H9 (cell line): Measurements from ENCODE around the gene PCSK6. TPM values are rescaled to one million over a fixed set of nuclear protein-coding genes. Genes with fewer than 3 reads are reported as not detected.

Source experiments
- DNase-seq: peaks from one replicate; pipeline ENCODE4 v3.0.0-alpha.2; 2017
- H2AFZ ChIP-seq: one replicate; pipeline ENCODE4 v1.6.1; 2013; ENCODE audit warnings: mild to moderate bottlenecking, low read length, control low read depth, moderate library complexity
- H2AK5ac ChIP-seq: 2 replicates; pipeline ENCODE4 v1.6.1; 2013; ENCODE audit warnings: low read length, control low read depth, mixed read lengths; ENCODE audit not compliant: insufficient read length
- H2BK120ac ChIP-seq: one replicate; pipeline ENCODE4 v1.6.1; 2013; ENCODE audit warnings: low read depth, mild to moderate bottlenecking, low read length, control low read depth, inconsistent platforms; ENCODE audit not compliant: poor library complexity, severe bottlenecking
- H2BK12ac ChIP-seq: 2 replicates; pipeline ENCODE4 v1.6.1; 2013; ENCODE audit warnings: low read length, control low read depth, mixed read lengths, low read depth; ENCODE audit not compliant: insufficient read length
- H2BK15ac ChIP-seq: 2 replicates; pipeline ENCODE4 v1.6.1; 2013; ENCODE audit warnings: low read depth, low read length, control low read depth
- H2BK20ac ChIP-seq: one replicate; pipeline ENCODE4 v1.6.1; 2013; ENCODE audit warnings: low read depth, mild to moderate bottlenecking, low read length, control low read depth, inconsistent platforms; ENCODE audit not compliant: poor library complexity, severe bottlenecking
- H2BK5ac ChIP-seq: 2 replicates; pipeline ENCODE4 v1.6.1; 2013; ENCODE audit warnings: low read length, control low read depth, mixed read lengths; ENCODE audit not compliant: insufficient read length
- H3K14ac ChIP-seq: 2 replicates; pipeline ENCODE4 v1.6.1; 2013; ENCODE audit warnings: low read length, control low read depth; ENCODE audit not compliant: insufficient read depth
- H3K18ac ChIP-seq: 2 replicates; pipeline ENCODE4 v1.6.1; 2013; ENCODE audit warnings: low read depth, mild to moderate bottlenecking, mixed read lengths, low read length, control low read depth; ENCODE audit not compliant: insufficient read length
- H3K23ac ChIP-seq: 2 replicates; pipeline ENCODE4 v1.6.1; 2013; ENCODE audit warnings: low read length, control low read depth, mixed read lengths, low read depth; ENCODE audit not compliant: insufficient read length
- H3K23me2 ChIP-seq: 2 replicates; pipeline ENCODE4 v1.6.1; 2013; ENCODE audit warnings: low read depth, mild to moderate bottlenecking, mixed read lengths, low read length, control low read depth; ENCODE audit not compliant: insufficient read length, poor library complexity, severe bottlenecking
- H3K27ac ChIP-seq: 2 replicates; pipeline ENCODE4 v1.5.1; 2013; ENCODE audit warnings: low read length, control low read depth, mixed read lengths, low read depth; ENCODE audit not compliant: insufficient read length
- H3K27me3 ChIP-seq: 2 replicates; pipeline ENCODE4 v1.6.1; 2013; ENCODE audit warnings: low read length, control low read depth, inconsistent platforms; ENCODE audit not compliant: insufficient read depth
- H3K4ac ChIP-seq: 2 replicates; pipeline ENCODE4 v1.6.1; 2013; ENCODE audit warnings: low read depth, mild to moderate bottlenecking, control low read depth, inconsistent platforms, low read length, moderate library complexity
- H3K4me1 ChIP-seq: 2 replicates; pipeline ENCODE4 v1.6.1; 2013; ENCODE audit warnings: low read length, control low read depth, inconsistent platforms; ENCODE audit not compliant: insufficient read depth
- H3K4me2 ChIP-seq: 2 replicates; pipeline ENCODE4 v1.6.1; 2013; ENCODE audit warnings: low read length, control low read depth, mixed read lengths; ENCODE audit not compliant: insufficient read length, insufficient read depth
- H3K56ac ChIP-seq: 2 replicates; pipeline ENCODE4 v1.6.1; 2013; ENCODE audit warnings: low read depth, mild to moderate bottlenecking, mixed read lengths, low read length, control low read depth; ENCODE audit not compliant: insufficient read length
- H3K79me1 ChIP-seq: 2 replicates; pipeline ENCODE4 v1.6.1; 2013; ENCODE audit warnings: low read depth, mild to moderate bottlenecking, moderate library complexity, low read length, control low read depth, inconsistent platforms; ENCODE audit not compliant: insufficient read depth, poor library complexity, severe bottlenecking
- H3K79me2 ChIP-seq: 2 replicates; pipeline ENCODE4 v1.6.1; 2013; ENCODE audit warnings: low read length, control low read depth, inconsistent platforms; ENCODE audit not compliant: insufficient read depth
- H3K9ac ChIP-seq: 2 replicates; pipeline ENCODE4 v1.6.1; 2013; ENCODE audit warnings: low read length, control low read depth, mixed read lengths; ENCODE audit not compliant: insufficient read length; ENCODE audit errors: extremely low read depth
- H3K9me3 ChIP-seq: one replicate; pipeline ENCODE4 v1.6.1; 2013; ENCODE audit warnings: low read depth, low read length, inconsistent platforms; ENCODE audit not compliant: control insufficient read depth
- H3T11ph ChIP-seq: one replicate; pipeline ENCODE4 v1.6.1; 2013; ENCODE audit warnings: mild to moderate bottlenecking, low read length, control low read depth, inconsistent platforms
- H4K20me1 ChIP-seq: one replicate; pipeline ENCODE4 v1.6.1; 2013; ENCODE audit not compliant: control insufficient read depth, insufficient read length, insufficient read depth
- H4K5ac ChIP-seq: 2 replicates; pipeline ENCODE4 v1.6.1; 2013; ENCODE audit warnings: low read depth, mild to moderate bottlenecking, mixed read lengths, low read length, control low read depth; ENCODE audit not compliant: insufficient read length
- H4K8ac ChIP-seq: replicated peaks from 2 replicates; pipeline ENCODE4 v1.6.1; 2013; ENCODE audit warnings: low read length, control low read depth, mixed read lengths, low read depth; ENCODE audit not compliant: insufficient read length
- H4K91ac ChIP-seq: 2 replicates; pipeline ENCODE4 v1.6.1; 2013; ENCODE audit warnings: low read depth, mild to moderate bottlenecking, moderate library complexity, mixed read lengths, low read length, control low read depth; ENCODE audit not compliant: insufficient read length
- H3K27ac Mint-ChIP-seq, 3 experiments: 2 replicates in 2 of 3; 3 replicates in 1 of 3; pipeline ENCODE4 v1.8.0; 2020 to 2021; ENCODE audit warnings: mixed read lengths in 3 of 3, mild to moderate bottlenecking in 1 of 3, moderate library complexity in 1 of 3
- H3K27me3 Mint-ChIP-seq: 2 replicates; pipeline ENCODE4 v1.8.0; 2021; ENCODE audit warnings: low read depth, mild to moderate bottlenecking, moderate library complexity, mixed read lengths
- H3K36me3 Mint-ChIP-seq, 3 experiments: 2 replicates in 2 of 3; 3 replicates in 1 of 3; pipeline ENCODE4 v1.8.0; 2020 to 2021; ENCODE audit warnings: low read depth in 3 of 3, mixed read lengths in 3 of 3; ENCODE audit not compliant: insufficient read depth in 1 of 3
- H3K4me1 Mint-ChIP-seq, 2 experiments: 2 replicates each; pipeline ENCODE4 v1.8.0; 2020; ENCODE audit warnings: mixed read lengths in 2 of 2
- H3K4me3 Mint-ChIP-seq, 2 experiments: 2 replicates in 1 of 2; 3 replicates in 1 of 2; pipeline ENCODE4 v1.8.0; 2020 to 2021; ENCODE audit warnings: mild to moderate bottlenecking in 2 of 2, mixed read lengths in 2 of 2, moderate library complexity in 1 of 2
- H3K9me3 Mint-ChIP-seq, 2 experiments: 2 replicates in 1 of 2; 3 replicates in 1 of 2; pipeline ENCODE4 v1.8.0; 2020; ENCODE audit warnings: mild to moderate bottlenecking in 2 of 2, mixed read lengths in 2 of 2, moderate library complexity in 1 of 2
- WGBS: extraction: QIAGEN DNeasy Blood & Tissue Kit; methylation state at CpG from one replicate; pipeline ENCODE4 v1.1.7; 2013; ENCODE audit warnings: missing lambda C conversion rate, low lambda C conversion rate, mixed read lengths; ENCODE audit not compliant: insufficient read length; ENCODE audit errors: extremely low coverage; 5-methylcytosine and 5-hydroxymethylcytosine counted together
- total RNA-seq: library from RNA; stranded (reverse); gene quantifications from 2 replicates; pipeline ENCODE4 v1.2.1, GENCODE V29; 2021
- TF ChIP-seq, protein P1 (sequence below): fragments of 200-600 bp; sonication (generic); conservative IDR thresholded peaks from 3 replicates; pipeline ENCODE4 v1.8.0; 2021; ENCODE audit warnings: antibody characterized with exemption, mild to moderate bottlenecking

PCSK6 gene
- total RNA-seq, 1 experiment from 2014 or later: 4.0 TPM

DNA sequence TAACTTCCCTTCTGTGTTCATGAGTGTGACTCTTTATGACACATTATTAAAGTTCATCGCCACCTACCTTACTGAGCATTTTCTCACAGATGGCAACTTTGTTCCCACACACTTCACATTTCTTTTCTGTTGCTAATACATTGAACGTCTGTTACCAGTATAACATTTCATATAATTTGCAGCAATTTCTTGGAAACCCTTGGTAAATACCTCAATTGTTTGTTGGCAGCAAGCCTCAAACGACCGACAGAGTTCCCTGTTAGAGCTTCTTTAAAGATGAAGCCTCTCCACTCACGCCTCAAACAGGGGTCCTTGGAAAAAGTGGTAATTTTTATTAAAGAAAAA lies 234.5 kb downstream of the PCSK6 start:
- Mint-ChIP-seq H3K4me3 (no peak overlapping the region), H3K4me1 (peaks cover 41 to 52% of the 10 kb centered on the region in 2 experiments), H3K36me3 (peaks cover 0 to 3% (median 2%) of the 10 kb centered on the region in 3 experiments; a peak in 2 of 7 replicates), H3K27me3 (peaks cover 2% of the 10 kb centered on the region), H3K27ac (no peak overlapping the region), H3K9me3 (no peaks in the 10 kb centered on the region)
- Histone ChIP-seq H3K4ac (no peak overlapping the region), H3K27me3 (no peaks in the 10 kb centered on the region), H3K9ac (no peak overlapping the region), H3K14ac (no peak overlapping the region), H3K18ac (no peak overlapping the region), H3K4me1 (peaks cover 7% of the 10 kb centered on the region; the same call in 1 of the 2 replicates), H2AK5ac (no peak overlapping the region), H4K8ac (no peak overlapping the region), H3T11ph (no peak overlapping the region), H3K56ac (no peak overlapping the region), H4K91ac (no peak overlapping the region), H2BK20ac (no peak overlapping the region), H3K23me2 (peaks cover 14% of the 10 kb centered on the region), H2AFZ (no peak overlapping the region), H2BK5ac (no peak overlapping the region), H3K23ac (no peak overlapping the region), H2BK120ac (no peak overlapping the region), H4K20me1 (no peaks in the 10 kb centered on the region), H3K9me3 (no peaks in the 10 kb centered on the region), H2BK15ac (no peak overlapping the region), H4K5ac (no peak overlapping the region), H3K4me2 (no peak overlapping the region), H3K79me2 (peaks cover 10% of the 10 kb centered on the region; the same call in 1 of the 2 replicates), H2BK12ac (no peak overlapping the region), H3K79me1 (no peaks in the 10 kb centered on the region), H3K27ac (no peak overlapping the region)
- DNase-seq: no peak
- TF ChIP-seq, protein P1, sequence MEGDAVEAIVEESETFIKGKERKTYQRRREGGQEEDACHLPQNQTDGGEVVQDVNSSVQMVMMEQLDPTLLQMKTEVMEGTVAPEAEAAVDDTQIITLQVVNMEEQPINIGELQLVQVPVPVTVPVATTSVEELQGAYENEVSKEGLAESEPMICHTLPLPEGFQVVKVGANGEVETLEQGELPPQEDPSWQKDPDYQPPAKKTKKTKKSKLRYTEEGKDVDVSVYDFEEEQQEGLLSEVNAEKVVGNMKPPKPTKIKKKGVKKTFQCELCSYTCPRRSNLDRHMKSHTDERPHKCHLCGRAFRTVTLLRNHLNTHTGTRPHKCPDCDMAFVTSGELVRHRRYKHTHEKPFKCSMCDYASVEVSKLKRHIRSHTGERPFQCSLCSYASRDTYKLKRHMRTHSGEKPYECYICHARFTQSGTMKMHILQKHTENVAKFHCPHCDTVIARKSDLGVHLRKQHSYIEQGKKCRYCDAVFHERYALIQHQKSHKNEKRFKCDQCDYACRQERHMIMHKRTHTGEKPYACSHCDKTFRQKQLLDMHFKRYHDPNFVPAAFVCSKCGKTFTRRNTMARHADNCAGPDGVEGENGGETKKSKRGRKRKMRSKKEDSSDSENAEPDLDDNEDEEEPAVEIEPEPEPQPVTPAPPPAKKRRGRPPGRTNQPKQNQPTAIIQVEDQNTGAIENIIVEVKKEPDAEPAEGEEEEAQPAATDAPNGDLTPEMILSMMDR: no peak
- no CpG with 5 or more reads among the region's 5 CpGs for WGBS
